ENCODE results near the gene NRF1. TPM values are rescaled to one million over a fixed set of nuclear protein-coding genes. Genes with fewer than 3 reads are reported as not detected.

The NRF1 gene
- total and polyA plus RNA-seq, 10 donors = 6.7 to 27.9 (median 20.9) TPM

GRCh38 chr7:129728875-129729467, 117.5 kb downstream of the NRF1 start:
- H3K27ac ChIP-seq = no peak overlapping the region

GRCh38 chr7:129729511-129729910, 118.0 kb downstream of the NRF1 start:
- intact Hi-C loops (cut with DNase I; ENCODE audit: low total_unique reads) = no loop called here
- Histone ChIP-seq H3K4me3 (no peak overlapping the region), H3K4me1 (no peaks in the 10 kb centered on the region), H3K36me3 (peaks cover 3 to 100% (median 77%) of the 10 kb centered on the region in 6 donors), H3K27ac (no peak overlapping the region), H3K9me3 (no peaks in the 10 kb centered on the region), H3K27me3 (replicated peaks in 1 of 7) (no peaks in the 10 kb centered on the region)
- 80 to 91% (median 88%) methylated on average over 2 of the region's 2 CpGs for WGBS, 5 donors
- DNase-seq = no peak
- TF ChIP-seq POLR2AphosphoS5 (IDR thresholded peaks at IDR 0.05) = no peak
- no peak for TF ChIP-seq POLR2A (IDR thresholded peaks at IDR 0.05)
- TF ChIP-seq CTCF (IDR thresholded peaks at IDR 0.05 in 8 of 11, conservative IDR thresholded peaks at IDR 0.05 in 3 of 11) = no peak

More at GRCh38 chr7:129728875-129729467, 117.5 kb downstream of the NRF1 start:
- no peak for DNase-seq
- TF ChIP-seq POLR2A (IDR thresholded peaks at IDR 0.05) (no peak), CTCF (IDR thresholded peaks at IDR 0.05 in 8 of 11, conservative IDR thresholded peaks at IDR 0.05 in 3 of 11) (no peak), POLR2AphosphoS5 (IDR thresholded peaks at IDR 0.05) (no peak)
- H3K9me3 ChIP-seq = no peaks in the 10 kb centered on the region
- no peaks in the 10 kb centered on the region for H3K4me1 ChIP-seq
- no peaks in the 10 kb centered on the region for H3K27me3 ChIP-seq (replicated peaks in 1 of 7)
- no peak overlapping the region for H3K4me3 ChIP-seq
- intact Hi-C loops (cut with DNase I; ENCODE audit: low total_unique reads) = no loop called here
- H3K36me3 ChIP-seq = peaks cover 3 to 100% (median 75%) of the 10 kb centered on the region in 6 donors
- 76 to 96% (median 90%) methylated on average over 5 of the region's 5 CpGs for WGBS, 5 donors

- peaks cover 3 to 100% (median 78%) of the 10 kb centered on the region in 6 donors for H3K36me3 ChIP-seq
- 96 to 98% (median 98%) methylated on average over 3 of the region's 3 CpGs for WGBS, 5 donors
Observed at GRCh38 chr7:129730159-129730558, 118.6 kb downstream of the NRF1 start.

More at GRCh38 chr7:129730159-129730558, 118.6 kb downstream of the NRF1 start:
- intact Hi-C loops (cut with DNase I; ENCODE audit: low total_unique reads) = no loop called here
- Histone ChIP-seq H3K4me3 (no peak overlapping the region), H3K4me1 (no peaks in the 10 kb centered on the region), H3K27me3 (replicated peaks in 1 of 7) (no peaks in the 10 kb centered on the region), H3K9me3 (no peaks in the 10 kb centered on the region), H3K27ac (no peak overlapping the region)
- TF ChIP-seq CTCF (IDR thresholded peaks at IDR 0.05 in 8 of 11, conservative IDR thresholded peaks at IDR 0.05 in 3 of 11) (no peak), POLR2A (IDR thresholded peaks at IDR 0.05) (no peak), POLR2AphosphoS5 (IDR thresholded peaks at IDR 0.05) (no peak)
- no peak for DNase-seq
